CD14-positive monocyte (primary cell): ENCODE data around the gene PITPNC1. TPM values are rescaled to one million over a fixed set of nuclear protein-coding genes. Genes with fewer than 3 reads are reported as not detected.

Experiments used
- DNase-seq, 3 donors: peaks; one replicate each; pipeline ENCODE4 v3.0.0-alpha.2; 2011 to 2022
- H2AFZ ChIP-seq: 2 replicates; pipeline ENCODE4 v1.6.0; 2012; ENCODE audit warnings: mild to moderate bottlenecking, low read depth, low read length, inconsistent platforms; ENCODE audit not compliant: insufficient read depth, poor library complexity, severe bottlenecking
- H3K27ac ChIP-seq, 2 donors: 1 replicate in 1 of 2; 2 replicates in 1 of 2; pipeline ENCODE4 v1.5.1; 2012 to 2013; ENCODE audit warnings: low read length in 2 of 2, control low read depth in 1 of 2, inconsistent platforms in 1 of 2, low read depth in 1 of 2, mild to moderate bottlenecking in 1 of 2
- H3K27me3 ChIP-seq, 2 donors: one replicate each; pipeline versions ENCODE4 v1.6.0 to v1.6.1; 2011 to 2013; ENCODE audit warnings: low read length in 2 of 2; ENCODE audit not compliant: control insufficient read depth in 2 of 2, insufficient read depth in 2 of 2
- H3K36me3 ChIP-seq, 2 donors: replicated peaks in 1 of 2; 1 replicate in 1 of 2; 2 replicates in 1 of 2; pipeline versions ENCODE4 v1.5.1 to v1.6.1; 2012 to 2013; ENCODE audit warnings: low read length in 2 of 2, control low read depth in 1 of 2, inconsistent platforms in 1 of 2, mild to moderate bottlenecking in 1 of 2; ENCODE audit not compliant: insufficient read depth in 2 of 2, control insufficient read depth in 1 of 2
- H3K4me1 ChIP-seq, 2 donors: 1 replicate in 1 of 2; 2 replicates in 1 of 2; pipeline versions ENCODE4 v1.5.1 to v1.6.1; 2012 to 2013; ENCODE audit warnings: low read length in 2 of 2, control low read depth in 1 of 2, inconsistent platforms in 1 of 2, mild to moderate bottlenecking in 1 of 2, moderate library complexity in 1 of 2; ENCODE audit not compliant: insufficient read depth in 2 of 2, control insufficient read depth in 1 of 2
- H3K4me2 ChIP-seq: replicated peaks from 2 replicates; pipeline ENCODE3; 2012; ENCODE audit warnings: low read length, moderate library complexity, mild to moderate bottlenecking; ENCODE audit not compliant: poor library complexity, severe bottlenecking; ENCODE audit errors: extremely low read depth
- H3K4me3 ChIP-seq, 3 experiments: fragments of 200-600 bp in 1 of 3; sonication (generic) in 1 of 3; replicated peaks in 1 of 3; 1 replicate in 2 of 3; 2 replicates in 1 of 3; pipeline ENCODE4 v1.5.1; 2011 to 2013; ENCODE audit warnings: low read length in 3 of 3, mild to moderate bottlenecking in 3 of 3, control low read depth in 2 of 3, low read depth in 2 of 3, inconsistent platforms in 1 of 3, moderate library complexity in 1 of 3
- H3K79me2 ChIP-seq: 2 replicates; pipeline ENCODE4 v1.6.0; 2012; ENCODE audit warnings: mild to moderate bottlenecking, control low read depth, inconsistent platforms, low read length, moderate library complexity; ENCODE audit not compliant: insufficient read depth
- H3K9ac ChIP-seq: 2 replicates; pipeline ENCODE4 v1.6.0; 2017; ENCODE audit warnings: low read length, mild to moderate bottlenecking; ENCODE audit not compliant: insufficient read depth, poor library complexity, severe bottlenecking
- H3K9me3 ChIP-seq, 2 donors: replicated peaks in 1 of 2; 1 replicate in 1 of 2; 2 replicates in 1 of 2; pipeline versions ENCODE4 v1.5.1 to v1.6.1; 2012 to 2013; ENCODE audit warnings: low read length in 2 of 2, control low read depth in 1 of 2; ENCODE audit not compliant: control insufficient read depth in 1 of 2, insufficient read depth in 1 of 2
- H4K20me1 ChIP-seq: 2 replicates; pipeline ENCODE4 v1.6.0; 2012; ENCODE audit warnings: mild to moderate bottlenecking, low read length, control low read depth, moderate library complexity; ENCODE audit not compliant: insufficient read depth
- H3K27ac Mint-ChIP-seq, 7 donors: one replicate each; pipeline ENCODE4 v1.8.0; 2020; ENCODE audit warnings: mild to moderate bottlenecking in 7 of 7, mixed read lengths in 7 of 7, moderate library complexity in 6 of 7, inconsistent platforms in 2 of 7
- H3K27me3 Mint-ChIP-seq, 3 donors: one replicate each; pipeline ENCODE4 v1.8.0; 2021 to 2022; ENCODE audit warnings: low read depth in 3 of 3, mild to moderate bottlenecking in 3 of 3, mixed read lengths in 3 of 3, moderate library complexity in 3 of 3, inconsistent platforms in 1 of 3
- H3K36me3 Mint-ChIP-seq, 2 donors: one replicate each; pipeline ENCODE4 v1.8.0; 2020; ENCODE audit warnings: mixed read lengths in 2 of 2, inconsistent platforms in 1 of 2, mild to moderate bottlenecking in 1 of 2
- H3K4me1 Mint-ChIP-seq: one replicate; pipeline ENCODE4 v1.8.0; 2020; ENCODE audit warnings: mild to moderate bottlenecking, mixed read lengths
- H3K4me3 Mint-ChIP-seq, 2 donors: one replicate each; pipeline ENCODE4 v1.8.0; 2020; ENCODE audit warnings: mild to moderate bottlenecking in 2 of 2, mixed read lengths in 2 of 2, moderate library complexity in 1 of 2
- H3K9me3 Mint-ChIP-seq, 7 donors: one replicate each; pipeline ENCODE4 v1.8.0; 2020 to 2022; ENCODE audit warnings: mixed read lengths in 7 of 7, mild to moderate bottlenecking in 6 of 7, moderate library complexity in 6 of 7, inconsistent platforms in 2 of 7
- CTCF ChIP-seq: fragments of 200-600 bp; IDR thresholded peaks from one replicate; pipeline ENCODE4 v1.8.0; 2022; ENCODE audit warnings: antibody characterized with exemption, mild to moderate bottlenecking
- WGBS: methylation state at CpG from one replicate; pipeline ENCODE4 v1.1.5; 2013; ENCODE audit warnings: missing lambda C conversion rate; ENCODE audit not compliant: insufficient coverage; 5-methylcytosine and 5-hydroxymethylcytosine counted together
- intact Hi-C, 2 donors: fragments of 100-400 bp; cut with micrococcal nuclease; formaldehyde crosslinking; loops; one replicate each; pipeline versions ENCODE4 v1.15.0 to v1.15.1; 2023
- polyA plus RNA-seq, 3 donors: library from polyadenylated mRNA; depleted of rRNA in 1 of 3; unstranded in 2 of 3; stranded (reverse) in 1 of 3; fragments of 300-500 nt in 2 of 3; fragments of >200 nt in 1 of 3; fragmentation: Illumina TruSeq in 2 of 3; gene quantifications; 1 replicate in 2 of 3; 2 replicates in 1 of 3; pipeline ENCODE4 v1.2.3, GENCODE V29; 2012 to 2021

PITPNC1 gene
- polyA plus RNA-seq, 3 donors: 18.5 to 31.0 (median 21.7) TPM

- H3K9ac ChIP-seq: no peak overlapping the region
- no peak for DNase-seq
- peaks cover 13% of the 10 kb centered on the region in 2 donors for H3K4me1 ChIP-seq
- H3K4me3 ChIP-seq: no peak overlapping the region
- H3K36me3 Mint-ChIP-seq: peaks cover 0 to 3% of the 10 kb centered on the region in 2 donors
- H3K27ac ChIP-seq: no peak overlapping the region
- H3K4me3 Mint-ChIP-seq: no peak overlapping the region
- peaks cover 8% of the 10 kb centered on the region for H3K79me2 ChIP-seq
- peaks cover 60% of the 10 kb centered on the region for H4K20me1 ChIP-seq
- H3K27me3 ChIP-seq: no peaks in the 10 kb centered on the region
- intact Hi-C loops: no loop called here
- whole genome bisulfite sequencing: no CpG with 5 or more reads among the region's 2 CpGs
- H3K4me1 Mint-ChIP-seq: peaks cover 24% of the 10 kb centered on the region
- no peak for TF ChIP-seq CTCF
- H2AFZ ChIP-seq: no peak overlapping the region
- H3K9me3 Mint-ChIP-seq: peaks cover 0 to 3% (median 0%) of the 10 kb centered on the region in 7 donors
- H3K36me3 ChIP-seq: no peaks in the 10 kb centered on the region
- H3K27ac Mint-ChIP-seq: no peak overlapping the region
- H3K4me2 ChIP-seq: no peak overlapping the region
- no peaks in the 10 kb centered on the region for H3K9me3 ChIP-seq
- peaks cover 0 to 4% (median 3%) of the 10 kb centered on the region in 3 donors for H3K27me3 Mint-ChIP-seq
Observed at GRCh38 chr17:67500261-67500660, 123.2 kb downstream of the PITPNC1 start.

DNA sequence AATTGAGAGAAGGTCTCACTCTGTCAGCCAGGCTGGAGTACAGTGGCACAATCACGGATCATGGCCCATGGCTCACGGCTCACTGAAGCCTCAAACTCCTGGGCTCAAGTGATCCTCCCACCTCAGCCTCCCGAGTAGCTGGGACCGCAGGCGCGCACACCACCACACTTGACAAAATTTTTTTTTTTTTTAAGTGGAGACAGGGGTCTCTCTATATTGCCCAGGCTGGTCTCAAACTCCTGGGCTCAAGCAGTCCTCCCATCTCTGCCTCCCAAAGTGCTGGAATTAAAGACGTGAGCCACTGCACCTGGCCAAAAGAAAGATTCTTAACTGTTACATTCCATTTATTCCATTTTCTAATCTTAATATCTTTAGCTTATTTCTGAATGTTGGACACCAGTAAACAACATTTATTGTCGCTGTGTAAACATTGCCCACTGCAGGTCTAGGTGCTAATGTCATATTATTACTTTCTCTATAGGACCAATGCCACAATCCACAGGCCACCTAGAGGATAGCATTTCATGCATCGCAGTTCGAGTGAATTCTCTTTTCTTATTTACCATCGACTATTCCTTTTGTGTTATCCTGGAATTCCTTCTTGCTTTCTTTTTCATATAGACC, 123.7 kb downstream of the PITPNC1 start:
- Mint-ChIP-seq H3K27ac (no peak overlapping the region), H3K9me3 (no peaks in the 10 kb centered on the region), H3K4me3 (no peak overlapping the region), H3K27me3 (peaks cover 0 to 4% (median 1%) of the 10 kb centered on the region in 3 donors), H3K36me3 (no peaks in the 10 kb centered on the region), H3K4me1 (peaks cover 24% of the 10 kb centered on the region)
- Histone ChIP-seq H3K9ac (no peak overlapping the region), H3K4me2 (no peak overlapping the region), H3K27ac (no peak overlapping the region), H3K27me3 (no peaks in the 10 kb centered on the region), H3K4me3 (no peak overlapping the region), H2AFZ (no peak overlapping the region), H4K20me1 (peaks cover 64% of the 10 kb centered on the region), H3K9me3 (no peaks in the 10 kb centered on the region), H3K4me1 (peaks cover 13% of the 10 kb centered on the region in 2 donors), H3K79me2 (peaks cover 8% of the 10 kb centered on the region), H3K36me3 (no peaks in the 10 kb centered on the region)
- intact Hi-C loops: no loop called here
- no peak for TF ChIP-seq CTCF
- WGBS: 94% methylated on average over 6 of the region's 11 CpGs
- DNase-seq: no peak
